CD8-positive, alpha-beta memory T cell (primary cell): ENCODE measurements around the gene RERE. TPM values are rescaled to one million over a fixed set of nuclear protein-coding genes. Genes with fewer than 3 reads are reported as not detected.
A peak's percentile ranks its signal among the peaks of the same experiment; 100 is the strongest.

Experiments used
- CTCF ChIA-PET: fragments of 350-600 bp; sonication (Branson Sonifier 250); formaldehyde crosslinking; loops from one replicate; lab custom pipeline; 2021; ENCODE audit warnings: antibody characterized with exemption; lab: Charles Lee
- POLR2A ChIA-PET: fragments of 350-600 bp; sonication (Branson Sonifier 250); formaldehyde crosslinking; loops from one replicate; lab custom pipeline; 2021; ENCODE audit warnings: antibody characterized with exemption; lab: Charles Lee
- DNase-seq, 5 donors: peaks; one replicate each; pipeline versions ENCODE4 v3.0.0 to v3.0.0-alpha.2; 2020 to 2022; ENCODE audit warnings: mixed read lengths in 1 of 5
- H3K27ac ChIP-seq: one replicate; pipeline ENCODE4 v1.7.0; 2013; ENCODE audit warnings: low read depth, mild to moderate bottlenecking, low read length, moderate library complexity
- H3K27me3 ChIP-seq: 2 replicates; pipeline ENCODE4 v1.7.0; 2013; ENCODE audit warnings: low read length, mild to moderate bottlenecking; ENCODE audit not compliant: insufficient read depth, poor library complexity, severe bottlenecking
- H3K36me3 ChIP-seq: 2 replicates; pipeline ENCODE4 v1.7.0; 2013; ENCODE audit warnings: mild to moderate bottlenecking, low read length, moderate library complexity; ENCODE audit not compliant: insufficient read depth
- H3K4me1 ChIP-seq: 2 replicates; pipeline ENCODE4 v1.7.0; 2013; ENCODE audit warnings: mild to moderate bottlenecking, low read length, moderate library complexity; ENCODE audit not compliant: insufficient read depth
- H3K4me3 ChIP-seq: 2 replicates; pipeline ENCODE4 v1.7.0; 2013; ENCODE audit warnings: mild to moderate bottlenecking, low read length
- H3K9me3 ChIP-seq: 2 replicates; pipeline ENCODE4 v1.7.0; 2013; ENCODE audit warnings: mild to moderate bottlenecking, low read length
- H3K27ac Mint-ChIP-seq, 8 donors: one replicate each; pipeline ENCODE4 v1.8.0; 2020 to 2021; ENCODE audit warnings: mixed read lengths in 8 of 8, mild to moderate bottlenecking in 6 of 8, inconsistent platforms in 3 of 8, moderate library complexity in 3 of 8
- H3K27me3 Mint-ChIP-seq, 2 donors: one replicate each; pipeline ENCODE4 v1.8.0; 2020 to 2021; ENCODE audit warnings: mixed read lengths in 2 of 2, mild to moderate bottlenecking in 1 of 2, moderate library complexity in 1 of 2
- H3K36me3 Mint-ChIP-seq, 3 donors: one replicate each; pipeline ENCODE4 v1.8.0; 2020 to 2021; ENCODE audit warnings: mixed read lengths in 3 of 3, inconsistent platforms in 1 of 3, mild to moderate bottlenecking in 1 of 3
- H3K4me1 Mint-ChIP-seq, 3 donors: one replicate each; pipeline ENCODE4 v1.8.0; 2020 to 2021; ENCODE audit warnings: mixed read lengths in 3 of 3, inconsistent platforms in 1 of 3, mild to moderate bottlenecking in 1 of 3
- H3K4me3 Mint-ChIP-seq, 7 donors: one replicate each; pipeline ENCODE4 v1.8.0; 2020 to 2021; ENCODE audit warnings: mixed read lengths in 7 of 7, mild to moderate bottlenecking in 6 of 7, moderate library complexity in 4 of 7, inconsistent platforms in 2 of 7
- H3K9me3 Mint-ChIP-seq, 5 donors: one replicate each; pipeline ENCODE4 v1.8.0; 2020 to 2022; ENCODE audit warnings: mixed read lengths in 5 of 5, mild to moderate bottlenecking in 3 of 5, moderate library complexity in 2 of 5, inconsistent platforms in 1 of 5
- polyA plus RNA-seq: library from polyadenylated mRNA; unstranded; fragments of 300-500 nt; fragmentation: Illumina TruSeq; gene quantifications from one replicate; pipeline ENCODE4 v1.2.3, GENCODE V29; 2021
- total RNA-seq, 2 experiments: library from RNA; stranded (reverse); gene quantifications; one replicate each; pipeline ENCODE4 v1.2.3, GENCODE V29; 2021

Gene RERE
- total and polyA plus RNA-seq, 3 experiments from 2014 or later = 10.9 to 39.2 (median 37.9) TPM

DNA sequence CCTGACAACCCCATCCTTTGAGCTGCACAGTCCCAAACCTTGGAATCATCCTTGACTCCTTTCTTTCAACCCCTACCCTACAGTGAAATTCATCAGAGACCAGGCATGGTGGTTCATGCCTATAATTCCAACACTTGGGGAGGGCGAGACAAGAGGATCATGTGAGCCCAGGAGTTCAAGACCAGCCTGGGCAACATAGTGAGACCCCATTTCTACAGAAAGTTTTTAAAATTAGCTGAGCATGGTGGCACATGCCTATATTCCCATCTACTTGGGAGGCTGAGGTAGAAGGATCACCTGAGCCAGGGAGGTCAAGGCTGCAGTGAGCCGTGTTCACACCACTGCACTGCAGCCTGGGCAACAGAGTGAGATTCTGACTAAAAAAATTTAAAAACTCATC lies 34.5 kb downstream of the RERE start:
- Histone ChIP-seq H3K4me1 (no peaks in the 10 kb centered on the region), H3K36me3 (no peaks in the 10 kb centered on the region), H3K27ac (no peak overlapping the region), H3K27me3 (no peaks in the 10 kb centered on the region), H3K9me3 (no peaks in the 10 kb centered on the region), H3K4me3 (no peak overlapping the region)
- peaks cover 0 to 8% (median 3%) of the 10 kb centered on the region in 3 donors for H3K36me3 Mint-ChIP-seq
- H3K4me3 Mint-ChIP-seq = no peak overlapping the region
- no peaks in the 10 kb centered on the region for H3K9me3 Mint-ChIP-seq
- no peaks in the 10 kb centered on the region for H3K27me3 Mint-ChIP-seq
- peaks cover 9 to 20% (median 14%) of the 10 kb centered on the region in 3 donors for H3K4me1 Mint-ChIP-seq
- DNase-seq = no peak
- ChIA-PET CTCF (no interaction called here), POLR2A (no interaction called here)
- H3K27ac Mint-ChIP-seq = no peak overlapping the region

DNA sequence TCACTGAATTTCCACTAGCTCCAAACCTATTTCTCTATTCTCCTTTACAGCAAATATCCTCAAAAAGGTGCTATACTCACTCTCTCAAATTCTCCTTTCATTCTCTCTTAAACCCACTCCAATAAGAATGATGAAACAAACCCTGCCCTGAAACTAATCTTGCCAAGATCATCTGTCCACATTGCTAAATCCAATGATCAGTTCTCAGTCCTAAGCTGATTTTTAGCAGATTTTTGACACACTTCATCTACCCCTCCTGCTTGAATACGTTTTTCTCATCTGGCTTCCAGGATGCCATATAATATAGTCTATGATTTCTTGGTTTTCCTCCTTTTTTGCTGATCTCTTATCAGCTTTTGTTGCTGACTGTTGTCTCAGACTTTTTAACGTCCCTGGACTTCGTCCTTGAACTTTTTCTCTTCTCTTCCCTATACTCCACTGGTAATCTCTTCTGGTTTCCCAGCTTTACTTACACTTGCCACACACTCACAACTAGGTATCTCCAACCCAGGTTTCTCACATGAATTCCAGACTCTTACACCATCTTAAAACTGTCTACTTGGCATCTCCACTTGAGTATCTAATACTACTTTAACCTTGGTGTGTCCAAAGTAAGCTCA lies 35.3 kb downstream of the RERE start:
- Mint-ChIP-seq H3K4me1 (peaks cover 11 to 20% (median 14%) of the 10 kb centered on the region in 3 donors), H3K9me3 (no peaks in the 10 kb centered on the region), H3K36me3 (peaks cover 0 to 7% (median 3%) of the 10 kb centered on the region in 3 donors), H3K27ac (peak overlapping the region in 1 of 8 donors; percentile 20), H3K27me3 (no peaks in the 10 kb centered on the region), H3K4me3 (no peak overlapping the region)
- no peaks in the 10 kb centered on the region for H3K9me3 ChIP-seq
- H3K4me3 ChIP-seq = no peak overlapping the region
- no peaks in the 10 kb centered on the region for H3K27me3 ChIP-seq
- H3K36me3 ChIP-seq = no peaks in the 10 kb centered on the region
- no peak overlapping the region for H3K27ac ChIP-seq
- ChIA-PET CTCF (no interaction called here), POLR2A (no interaction called here)
- no peak for DNase-seq
- H3K4me1 ChIP-seq = no peaks in the 10 kb centered on the region

DNA sequence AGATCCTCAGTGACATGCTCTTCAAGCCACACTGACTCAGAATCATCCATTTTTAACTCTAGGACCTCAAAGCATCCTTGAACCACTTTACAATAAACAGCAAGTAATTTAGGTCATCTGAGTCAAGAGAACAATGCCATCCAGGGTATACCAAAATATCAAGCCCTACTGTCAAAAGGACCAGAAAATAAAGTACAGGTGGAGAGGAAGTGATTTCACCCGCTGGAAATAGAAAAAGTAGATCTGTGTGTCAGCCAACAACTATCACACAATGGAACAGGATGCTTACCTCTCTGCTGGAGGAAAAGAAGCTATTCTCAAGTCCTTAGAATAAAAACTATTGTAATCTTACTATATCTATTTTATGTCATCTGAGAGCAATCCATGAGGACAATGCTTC lies 37.0 kb downstream of the RERE start:
- Histone ChIP-seq H3K27ac (no peak overlapping the region), H3K27me3 (no peaks in the 10 kb centered on the region), H3K9me3 (no peaks in the 10 kb centered on the region), H3K4me3 (no peak overlapping the region), H3K4me1 (no peaks in the 10 kb centered on the region), H3K36me3 (no peaks in the 10 kb centered on the region)
- Mint-ChIP-seq H3K9me3 (no peaks in the 10 kb centered on the region), H3K27ac (peak overlapping the region in 3 of 8 donors; percentile 5 to 70 (median 38)), H3K36me3 (peaks cover 0 to 3% (median 1%) of the 10 kb centered on the region in 3 donors), H3K4me3 (no peak overlapping the region), H3K4me1 (peaks cover 11 to 20% (median 14%) of the 10 kb centered on the region in 3 donors), H3K27me3 (no peaks in the 10 kb centered on the region)
- POLR2A ChIA-PET = no interaction called here
- no peak for DNase-seq
- CTCF ChIA-PET = no interaction called here

DNA sequence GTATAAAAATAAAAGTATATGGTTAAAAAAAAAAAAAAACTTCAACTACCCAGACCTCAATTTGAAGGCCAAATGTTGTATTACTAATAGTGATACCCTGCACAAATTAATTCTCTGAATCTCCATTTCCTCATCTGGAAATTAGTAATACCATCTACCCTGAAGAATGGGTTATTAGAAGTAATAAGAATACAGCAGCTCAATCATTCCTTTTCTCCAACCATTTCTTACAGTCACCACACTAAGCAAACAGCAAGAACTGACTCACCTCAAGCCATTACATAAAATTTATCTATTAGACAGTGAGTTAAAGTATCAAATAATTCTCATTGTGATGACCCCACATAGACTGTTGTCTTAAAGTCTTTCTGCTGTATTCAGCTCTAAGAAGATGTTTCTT lies 39.6 kb downstream of the RERE start:
- Mint-ChIP-seq H3K36me3 (peaks cover 0 to 4% (median 4%) of the 10 kb centered on the region in 3 donors), H3K4me1 (peaks cover 11 to 19% (median 18%) of the 10 kb centered on the region in 3 donors), H3K27me3 (no peaks in the 10 kb centered on the region), H3K27ac (no peak overlapping the region), H3K4me3 (no peak overlapping the region), H3K9me3 (no peaks in the 10 kb centered on the region)
- H3K9me3 ChIP-seq = no peaks in the 10 kb centered on the region
- H3K4me1 ChIP-seq = no peaks in the 10 kb centered on the region
- H3K27me3 ChIP-seq = no peaks in the 10 kb centered on the region
- no peak overlapping the region for H3K27ac ChIP-seq
- H3K36me3 ChIP-seq = no peaks in the 10 kb centered on the region
- no peak for DNase-seq
- ChIA-PET POLR2A (no interaction called here), CTCF (interaction anchor here (1.6 kb wide), 1 partner anchor 71 kb away, joined by 3 read pairs; no protein-coding TSS in a partner anchor)
- H3K4me3 ChIP-seq = no peak overlapping the region

DNA sequence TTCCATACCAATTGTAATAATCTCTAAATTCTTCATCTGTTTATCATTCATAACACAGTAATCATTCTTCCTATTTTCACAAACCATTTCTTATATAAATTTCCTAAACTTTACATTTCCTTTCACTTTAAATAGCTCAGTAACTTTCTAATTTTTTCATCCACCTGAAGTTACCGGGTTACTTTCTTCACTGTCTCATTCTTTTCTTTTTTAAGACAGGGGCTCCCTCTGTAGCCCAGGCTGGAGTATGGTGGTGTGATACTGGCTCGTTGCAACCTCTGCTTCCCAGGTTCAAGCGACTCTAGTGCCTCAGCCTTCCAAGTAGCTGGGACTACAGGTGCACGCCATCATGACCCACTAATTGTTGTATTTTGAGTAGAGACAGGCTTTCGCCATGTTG lies 41.3 kb downstream of the RERE start:
- Histone ChIP-seq H3K27me3 (no peaks in the 10 kb centered on the region), H3K36me3 (no peaks in the 10 kb centered on the region), H3K4me1 (no peaks in the 10 kb centered on the region), H3K9me3 (no peaks in the 10 kb centered on the region), H3K27ac (no peak overlapping the region), H3K4me3 (no peak overlapping the region)
- CTCF ChIA-PET = interaction anchor here (1.6 kb wide), 1 partner anchor 73 kb away, joined by 3 read pairs; no protein-coding TSS in a partner anchor
- peaks cover 0 to 4% (median 4%) of the 10 kb centered on the region in 3 donors for H3K36me3 Mint-ChIP-seq
- H3K27me3 Mint-ChIP-seq = no peaks in the 10 kb centered on the region
- no peak for DNase-seq
- peaks cover 7 to 13% (median 12%) of the 10 kb centered on the region in 3 donors for H3K4me1 Mint-ChIP-seq
- H3K4me3 Mint-ChIP-seq = no peak overlapping the region
- no peaks in the 10 kb centered on the region for H3K9me3 Mint-ChIP-seq
- POLR2A ChIA-PET = no interaction called here
- peak overlapping the region in 2 of 8 donors; percentile 6 to 26 for H3K27ac Mint-ChIP-seq

DNA sequence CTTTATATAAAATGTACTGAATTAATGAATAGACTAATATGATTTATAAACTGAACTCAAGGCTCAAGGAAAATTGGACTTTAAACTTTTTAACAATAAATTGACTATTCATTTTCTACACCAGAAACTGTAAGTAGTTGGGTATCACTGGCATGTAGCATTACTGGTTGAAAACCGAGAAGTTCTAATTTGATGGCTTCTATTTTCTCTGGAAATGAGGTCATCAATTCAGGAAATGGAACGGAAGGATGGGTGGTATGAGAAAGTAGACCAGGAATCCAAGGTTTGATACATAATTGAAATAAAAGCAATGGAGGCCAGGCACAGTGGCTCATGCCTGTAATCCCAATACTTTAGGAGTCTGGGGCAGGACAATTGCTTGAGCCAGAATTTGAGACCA lies 50.4 kb downstream of the RERE start:
- H3K4me3 ChIP-seq = no peak overlapping the region
- POLR2A ChIA-PET = no interaction called here
- no peaks in the 10 kb centered on the region for H3K36me3 ChIP-seq
- H3K27me3 ChIP-seq = no peaks in the 10 kb centered on the region
- H3K9me3 ChIP-seq = no peaks in the 10 kb centered on the region
- no peak overlapping the region for H3K27ac ChIP-seq
- Mint-ChIP-seq H3K27me3 (no peaks in the 10 kb centered on the region), H3K4me3 (no peak overlapping the region), H3K4me1 (peaks cover 0 to 12% (median 1%) of the 10 kb centered on the region in 3 donors), H3K36me3 (peaks cover 0 to 3% (median 3%) of the 10 kb centered on the region in 3 donors), H3K27ac (no peak overlapping the region), H3K9me3 (no peaks in the 10 kb centered on the region)
- no peaks in the 10 kb centered on the region for H3K4me1 ChIP-seq
- DNase-seq = no peak
- CTCF ChIA-PET = no interaction called here

DNA sequence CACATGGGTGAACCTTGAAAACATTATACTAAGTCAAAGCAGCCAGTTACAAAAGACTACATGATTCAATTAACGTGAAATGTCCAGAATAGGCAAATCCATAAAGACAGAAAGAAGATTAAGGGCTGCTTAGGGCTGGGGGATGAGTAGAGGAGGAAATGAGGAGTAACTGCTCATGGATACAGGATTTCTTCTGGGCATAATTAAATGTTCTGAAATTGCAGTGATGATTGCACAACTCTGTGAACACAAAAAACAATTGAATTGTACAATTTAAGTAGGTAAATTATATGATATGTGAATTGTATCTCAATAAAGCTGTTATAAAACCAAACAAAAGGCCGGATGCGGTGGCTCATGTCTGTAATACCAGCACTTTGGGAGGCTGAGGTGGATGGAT lies 52.2 kb downstream of the RERE start:
- Mint-ChIP-seq H3K27me3 (no peaks in the 10 kb centered on the region), H3K4me3 (no peak overlapping the region), H3K27ac (peak overlapping the region in 1 of 8 donors; percentile 52), H3K4me1 (peaks cover 4 to 17% (median 13%) of the 10 kb centered on the region in 3 donors), H3K9me3 (no peaks in the 10 kb centered on the region), H3K36me3 (peaks cover 0 to 5% (median 4%) of the 10 kb centered on the region in 3 donors)
- no peaks in the 10 kb centered on the region for H3K4me1 ChIP-seq
- ChIA-PET POLR2A (no interaction called here), CTCF (no interaction called here)
- H3K36me3 ChIP-seq = no peaks in the 10 kb centered on the region
- H3K4me3 ChIP-seq = no peak overlapping the region
- no peak for DNase-seq
- no peaks in the 10 kb centered on the region for H3K9me3 ChIP-seq
- no peaks in the 10 kb centered on the region for H3K27me3 ChIP-seq
- no peak overlapping the region for H3K27ac ChIP-seq

DNA sequence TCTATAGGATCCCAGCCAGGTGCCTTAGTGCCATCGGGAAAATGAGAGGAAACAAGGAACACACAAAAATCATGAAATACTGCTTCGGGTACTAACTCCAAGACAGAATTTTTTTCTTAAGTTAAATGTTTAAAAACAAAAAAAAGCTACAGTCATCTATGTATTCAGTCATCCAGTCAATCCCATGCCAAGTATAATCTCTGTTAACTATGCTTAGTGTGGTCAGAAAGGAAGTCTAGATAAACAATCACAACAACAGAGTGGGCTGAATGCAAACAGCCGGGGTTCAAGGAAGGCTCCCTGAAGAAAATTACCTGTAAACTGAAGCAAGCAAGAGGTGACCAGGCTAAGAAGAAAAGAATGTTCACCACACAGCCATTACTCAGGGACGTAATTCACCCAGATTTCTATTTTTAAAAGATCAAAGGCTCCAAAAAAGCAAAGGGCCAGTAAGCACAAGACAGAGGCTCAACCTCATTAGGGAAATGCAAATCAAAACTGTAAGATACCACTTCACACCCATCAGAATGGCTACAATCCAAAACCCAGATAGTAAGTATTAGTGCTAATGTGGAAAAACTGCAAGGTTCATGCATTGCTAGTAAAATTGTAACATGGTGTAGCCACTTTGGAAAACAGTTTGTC lies 53.0 kb downstream of the RERE start:
- no peaks in the 10 kb centered on the region for H3K9me3 Mint-ChIP-seq
- no peak overlapping the region for H3K27ac ChIP-seq

More for the DNA sequence above, 53.0 kb downstream of the RERE start:
- Mint-ChIP-seq H3K27me3 (no peaks in the 10 kb centered on the region), H3K4me1 (peaks cover 6 to 19% (median 15%) of the 10 kb centered on the region in 3 donors), H3K27ac (no peak overlapping the region), H3K4me3 (no peak overlapping the region), H3K36me3 (peaks cover 0 to 5% (median 4%) of the 10 kb centered on the region in 3 donors)
- no peaks in the 10 kb centered on the region for H3K27me3 ChIP-seq
- H3K4me3 ChIP-seq = no peak overlapping the region
- POLR2A ChIA-PET = no interaction called here
- no peak for DNase-seq
- H3K36me3 ChIP-seq = no peaks in the 10 kb centered on the region
- H3K4me1 ChIP-seq = no peaks in the 10 kb centered on the region
- CTCF ChIA-PET = no interaction called here
- H3K9me3 ChIP-seq = no peaks in the 10 kb centered on the region
